K562 (cell line): ENCODE data around the gene ABHD8. TPM values are rescaled to one million over a fixed set of nuclear protein-coding genes. Genes with fewer than 3 reads are reported as not detected.

Experiments
- CTBP1 ChIP-seq: fragments of 450-650 bp; IDR thresholded peaks from 2 replicates; pipeline ENCODE4 v1.6.1; 2016; ENCODE audit warnings: borderline replicate concordance
- NRF1 ChIP-seq, 2 experiments: fragments of 450-650 bp; IDR thresholded peaks in 1 of 2; conservative IDR thresholded peaks in 1 of 2; 2 replicates each; pipeline ENCODE4 v1.6.1; 2014; ENCODE audit warnings: mild to moderate bottlenecking in 2 of 2
- PHF20 ChIP-seq: fragments of 450-650 bp; IDR thresholded peaks from 2 replicates; pipeline ENCODE4 v1.6.1; 2018; ENCODE audit not compliant: partially characterized antibody
- POLR2B ChIP-seq: fragments of 450-650 bp; IDR thresholded peaks from 2 replicates; pipeline ENCODE4 v1.6.1; 2018; ENCODE audit warnings: low read depth; ENCODE audit not compliant: partially characterized antibody
- ZNF232 ChIP-seq: sonication (generic); formaldehyde crosslinking; IDR thresholded peaks from 2 replicates; pipeline ENCODE4 v1.8.0; 2022; ENCODE audit warnings: mild to moderate bottlenecking, missing genetic modification reagents
- ZNF583 ChIP-seq: fragments of 250-450 bp; sonication (Bioruptor Pico); IDR thresholded peaks from 2 replicates; pipeline ENCODE4 v1.4.0; 2020
- polyA plus RNA-seq, 8 experiments: library from polyadenylated mRNA; depleted of rRNA in 4 of 8; stranded (reverse) in 5 of 8; unstranded in 3 of 8; fragments of >200 nt; fragmentation: Nextera tagmentation in 2 of 8; fragmentation: Illumina TruSeq in 1 of 8; extraction: Ambion mirVana in 2 of 8; extraction: Trizol in 1 of 8; gene quantifications; 2 replicates each; pipeline versions ENCODE4 v1.2.1 to v1.2.3, GENCODE V29; 2011 to 2014; ENCODE audit warnings: inconsistent platforms in 1 of 8, missing spikeins in 1 of 8
- total RNA-seq, 7 experiments: library from RNA; depleted of rRNA in 6 of 7; stranded (reverse); fragments of >200 nt in 6 of 7; fragmentation: Illumina TruSeq in 2 of 7; extraction: Trizol in 2 of 7; gene quantifications; 2 replicates each; pipeline versions ENCODE4 v1.2.1 to v1.2.3, GENCODE V29; 2011 to 2021; ENCODE audit warnings: low replicate concordance in 1 of 7
- TF ChIP-seq, protein P1 (sequence below): fragments of 450-650 bp; IDR thresholded peaks from 2 replicates; pipeline ENCODE4 v1.6.1; 2017; ENCODE audit warnings: antibody characterized with exemption, mild to moderate bottlenecking
- TF ChIP-seq, protein P2 (sequence below): sonication (generic); formaldehyde crosslinking; IDR thresholded peaks from 2 replicates; pipeline ENCODE4 v1.8.0; 2022; ENCODE audit warnings: missing genetic modification reagents, mild to moderate bottlenecking, borderline replicate concordance
- TF ChIP-seq, protein P3 (sequence below): fragments of 250-450 bp; sonication (Bioruptor Pico); IDR thresholded peaks from 2 replicates; pipeline ENCODE4 v1.4.0; 2020; ENCODE audit warnings: mild to moderate bottlenecking
- TF ChIP-seq, protein P4 (sequence below): IDR thresholded peaks from 2 replicates; pipeline ENCODE4 v1.6.1; 2011; ENCODE audit warnings: borderline replicate concordance, low read depth, mild to moderate bottlenecking, moderate library complexity, low read length; ENCODE audit not compliant: insufficient read depth, poor library complexity, severe bottlenecking
- TF ChIP-seq, protein P5 (sequence below): fragments of 250-450 bp; sonication (Bioruptor Pico); IDR thresholded peaks from 2 replicates; pipeline ENCODE4 v1.9.0; 2021; ENCODE audit warnings: mild to moderate bottlenecking, inconsistent platforms
- TF ChIP-seq, protein P6 (sequence below): fragments of 250-450 bp; sonication (Bioruptor Pico); IDR thresholded peaks from 2 replicates; pipeline ENCODE4 v1.8.0; 2022; ENCODE audit warnings: moderate library complexity, mild to moderate bottlenecking, inconsistent platforms

The ABHD8 gene
- total and polyA plus RNA-seq, 9 of the 15 experiments (the other 6 are each of a cell fraction or from before 2014, with no cell fraction given): 0.04 to 6.6 (median 2.0) TPM; not detected in 1

DNA sequence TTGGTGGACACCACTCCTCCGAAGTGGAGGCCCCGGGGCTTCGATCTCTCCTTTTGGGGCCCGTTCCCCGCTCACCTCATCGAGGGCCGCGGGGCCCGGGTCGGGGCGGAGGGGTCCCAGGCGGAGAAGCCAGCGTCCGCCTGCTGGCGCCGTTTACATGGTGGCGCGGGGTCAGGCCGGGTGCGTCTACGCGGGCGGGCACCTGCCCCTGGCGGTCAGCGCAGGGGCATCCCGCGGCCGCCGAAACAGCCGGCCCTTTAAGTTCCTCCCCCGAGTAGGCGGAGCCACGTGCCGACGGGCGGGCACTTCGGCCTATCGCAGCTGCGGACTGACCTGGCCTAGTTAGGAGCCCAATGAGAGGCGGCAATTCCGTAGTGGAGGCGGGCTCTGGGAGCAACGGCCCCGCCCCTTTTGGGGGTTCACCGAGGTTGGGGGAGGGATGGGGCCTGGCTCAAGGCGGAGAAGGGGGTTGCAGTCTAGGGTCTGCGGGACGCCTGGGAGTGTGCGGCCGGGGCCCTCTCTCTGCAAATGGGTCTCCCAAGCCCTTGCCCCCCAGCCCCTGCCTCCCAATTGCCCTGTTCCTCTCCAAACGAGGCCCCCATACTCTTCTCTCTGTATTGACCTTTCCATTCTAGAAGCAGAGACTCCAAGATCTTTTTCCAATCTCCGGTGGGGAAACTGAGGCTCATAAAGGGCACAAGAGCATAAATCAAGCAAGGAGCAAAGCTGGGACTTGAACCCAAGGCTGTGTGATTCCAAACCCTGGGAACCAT is at the start of gene ABHD8 (continued):
- TF ChIP-seq, protein P1, sequence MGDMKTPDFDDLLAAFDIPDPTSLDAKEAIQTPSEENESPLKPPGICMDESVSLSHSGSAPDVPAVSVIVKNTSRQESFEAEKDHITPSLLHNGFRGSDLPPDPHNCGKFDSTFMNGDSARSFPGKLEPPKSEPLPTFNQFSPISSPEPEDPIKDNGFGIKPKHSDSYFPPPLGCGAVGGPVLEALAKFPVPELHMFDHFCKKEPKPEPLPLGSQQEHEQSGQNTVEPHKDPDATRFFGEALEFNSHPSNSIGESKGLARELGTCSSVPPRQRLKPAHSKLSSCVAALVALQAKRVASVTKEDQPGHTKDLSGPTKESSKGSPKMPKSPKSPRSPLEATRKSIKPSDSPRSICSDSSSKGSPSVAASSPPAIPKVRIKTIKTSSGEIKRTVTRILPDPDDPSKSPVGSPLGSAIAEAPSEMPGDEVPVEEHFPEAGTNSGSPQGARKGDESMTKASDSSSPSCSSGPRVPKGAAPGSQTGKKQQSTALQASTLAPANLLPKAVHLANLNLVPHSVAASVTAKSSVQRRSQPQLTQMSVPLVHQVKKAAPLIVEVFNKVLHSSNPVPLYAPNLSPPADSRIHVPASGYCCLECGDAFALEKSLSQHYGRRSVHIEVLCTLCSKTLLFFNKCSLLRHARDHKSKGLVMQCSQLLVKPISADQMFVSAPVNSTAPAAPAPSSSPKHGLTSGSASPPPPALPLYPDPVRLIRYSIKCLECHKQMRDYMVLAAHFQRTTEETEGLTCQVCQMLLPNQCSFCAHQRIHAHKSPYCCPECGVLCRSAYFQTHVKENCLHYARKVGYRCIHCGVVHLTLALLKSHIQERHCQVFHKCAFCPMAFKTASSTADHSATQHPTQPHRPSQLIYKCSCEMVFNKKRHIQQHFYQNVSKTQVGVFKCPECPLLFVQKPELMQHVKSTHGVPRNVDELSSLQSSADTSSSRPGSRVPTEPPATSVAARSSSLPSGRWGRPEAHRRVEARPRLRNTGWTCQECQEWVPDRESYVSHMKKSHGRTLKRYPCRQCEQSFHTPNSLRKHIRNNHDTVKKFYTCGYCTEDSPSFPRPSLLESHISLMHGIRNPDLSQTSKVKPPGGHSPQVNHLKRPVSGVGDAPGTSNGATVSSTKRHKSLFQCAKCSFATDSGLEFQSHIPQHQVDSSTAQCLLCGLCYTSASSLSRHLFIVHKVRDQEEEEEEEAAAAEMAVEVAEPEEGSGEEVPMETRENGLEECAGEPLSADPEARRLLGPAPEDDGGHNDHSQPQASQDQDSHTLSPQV: 0 out of 2 replicates have a peak, but pooled peaks have one; percentile 25
- TF ChIP-seq ZNF583 (CRISPR knock-in tag) (no peak), ZNF232 (CRISPR knock-in tag) (no peak), NRF1 (conservative IDR thresholded peaks at IDR 0.05 in 1 of 2, IDR thresholded peaks at IDR 0.05 in 1 of 2) (peak; percentile 82 to 84), PHF20 (peak; percentile 37), POLR2B (peak; percentile 50), CTBP1 (peak; percentile 85)
- TF ChIP-seq, protein P2, sequence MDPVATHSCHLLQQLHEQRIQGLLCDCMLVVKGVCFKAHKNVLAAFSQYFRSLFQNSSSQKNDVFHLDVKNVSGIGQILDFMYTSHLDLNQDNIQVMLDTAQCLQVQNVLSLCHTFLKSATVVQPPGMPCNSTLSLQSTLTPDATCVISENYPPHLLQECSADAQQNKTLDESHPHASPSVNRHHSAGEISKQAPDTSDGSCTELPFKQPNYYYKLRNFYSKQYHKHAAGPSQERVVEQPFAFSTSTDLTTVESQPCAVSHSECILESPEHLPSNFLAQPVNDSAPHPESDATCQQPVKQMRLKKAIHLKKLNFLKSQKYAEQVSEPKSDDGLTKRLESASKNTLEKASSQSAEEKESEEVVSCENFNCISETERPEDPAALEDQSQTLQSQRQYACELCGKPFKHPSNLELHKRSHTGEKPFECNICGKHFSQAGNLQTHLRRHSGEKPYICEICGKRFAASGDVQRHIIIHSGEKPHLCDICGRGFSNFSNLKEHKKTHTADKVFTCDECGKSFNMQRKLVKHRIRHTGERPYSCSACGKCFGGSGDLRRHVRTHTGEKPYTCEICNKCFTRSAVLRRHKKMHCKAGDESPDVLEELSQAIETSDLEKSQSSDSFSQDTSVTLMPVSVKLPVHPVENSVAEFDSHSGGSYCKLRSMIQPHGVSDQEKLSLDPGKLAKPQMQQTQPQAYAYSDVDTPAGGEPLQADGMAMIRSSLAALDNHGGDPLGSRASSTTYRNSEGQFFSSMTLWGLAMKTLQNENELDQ (CRISPR knock-in tag): no peak
- TF ChIP-seq, protein P3, sequence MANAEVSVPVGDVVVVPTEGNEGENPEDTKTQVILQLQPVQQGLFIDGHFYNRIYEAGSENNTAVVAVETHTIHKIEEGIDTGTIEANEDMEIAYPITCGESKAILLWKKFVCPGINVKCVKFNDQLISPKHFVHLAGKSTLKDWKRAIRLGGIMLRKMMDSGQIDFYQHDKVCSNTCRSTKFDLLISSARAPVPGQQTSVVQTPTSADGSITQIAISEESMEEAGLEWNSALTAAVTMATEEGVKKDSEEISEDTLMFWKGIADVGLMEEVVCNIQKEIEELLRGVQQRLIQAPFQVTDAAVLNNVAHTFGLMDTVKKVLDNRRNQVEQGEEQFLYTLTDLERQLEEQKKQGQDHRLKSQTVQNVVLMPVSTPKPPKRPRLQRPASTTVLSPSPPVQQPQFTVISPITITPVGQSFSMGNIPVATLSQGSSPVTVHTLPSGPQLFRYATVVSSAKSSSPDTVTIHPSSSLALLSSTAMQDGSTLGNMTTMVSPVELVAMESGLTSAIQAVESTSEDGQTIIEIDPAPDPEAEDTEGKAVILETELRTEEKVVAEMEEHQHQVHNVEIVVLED: peak; percentile 64
- TF ChIP-seq, protein P4, sequence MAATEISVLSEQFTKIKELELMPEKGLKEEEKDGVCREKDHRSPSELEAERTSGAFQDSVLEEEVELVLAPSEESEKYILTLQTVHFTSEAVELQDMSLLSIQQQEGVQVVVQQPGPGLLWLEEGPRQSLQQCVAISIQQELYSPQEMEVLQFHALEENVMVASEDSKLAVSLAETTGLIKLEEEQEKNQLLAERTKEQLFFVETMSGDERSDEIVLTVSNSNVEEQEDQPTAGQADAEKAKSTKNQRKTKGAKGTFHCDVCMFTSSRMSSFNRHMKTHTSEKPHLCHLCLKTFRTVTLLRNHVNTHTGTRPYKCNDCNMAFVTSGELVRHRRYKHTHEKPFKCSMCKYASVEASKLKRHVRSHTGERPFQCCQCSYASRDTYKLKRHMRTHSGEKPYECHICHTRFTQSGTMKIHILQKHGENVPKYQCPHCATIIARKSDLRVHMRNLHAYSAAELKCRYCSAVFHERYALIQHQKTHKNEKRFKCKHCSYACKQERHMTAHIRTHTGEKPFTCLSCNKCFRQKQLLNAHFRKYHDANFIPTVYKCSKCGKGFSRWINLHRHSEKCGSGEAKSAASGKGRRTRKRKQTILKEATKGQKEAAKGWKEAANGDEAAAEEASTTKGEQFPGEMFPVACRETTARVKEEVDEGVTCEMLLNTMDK: peak; percentile 85
- TF ChIP-seq, protein P5, sequence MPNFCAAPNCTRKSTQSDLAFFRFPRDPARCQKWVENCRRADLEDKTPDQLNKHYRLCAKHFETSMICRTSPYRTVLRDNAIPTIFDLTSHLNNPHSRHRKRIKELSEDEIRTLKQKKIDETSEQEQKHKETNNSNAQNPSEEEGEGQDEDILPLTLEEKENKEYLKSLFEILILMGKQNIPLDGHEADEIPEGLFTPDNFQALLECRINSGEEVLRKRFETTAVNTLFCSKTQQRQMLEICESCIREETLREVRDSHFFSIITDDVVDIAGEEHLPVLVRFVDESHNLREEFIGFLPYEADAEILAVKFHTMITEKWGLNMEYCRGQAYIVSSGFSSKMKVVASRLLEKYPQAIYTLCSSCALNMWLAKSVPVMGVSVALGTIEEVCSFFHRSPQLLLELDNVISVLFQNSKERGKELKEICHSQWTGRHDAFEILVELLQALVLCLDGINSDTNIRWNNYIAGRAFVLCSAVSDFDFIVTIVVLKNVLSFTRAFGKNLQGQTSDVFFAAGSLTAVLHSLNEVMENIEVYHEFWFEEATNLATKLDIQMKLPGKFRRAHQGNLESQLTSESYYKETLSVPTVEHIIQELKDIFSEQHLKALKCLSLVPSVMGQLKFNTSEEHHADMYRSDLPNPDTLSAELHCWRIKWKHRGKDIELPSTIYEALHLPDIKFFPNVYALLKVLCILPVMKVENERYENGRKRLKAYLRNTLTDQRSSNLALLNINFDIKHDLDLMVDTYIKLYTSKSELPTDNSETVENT (CRISPR knock-in tag): 0 out of 2 replicates have a peak, but pooled peaks have one; percentile 21
- TF ChIP-seq, protein P6, sequence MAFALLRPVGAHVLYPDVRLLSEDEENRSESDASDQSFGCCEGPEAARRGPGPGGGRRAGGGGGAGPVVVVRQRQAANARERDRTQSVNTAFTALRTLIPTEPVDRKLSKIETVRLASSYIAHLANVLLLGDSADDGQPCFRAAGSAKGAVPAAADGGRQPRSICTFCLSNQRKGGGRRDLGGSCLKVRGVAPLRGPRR: no peak
